ENCODE measurements around the gene STK10. TPM values are rescaled to one million over a fixed set of nuclear protein-coding genes. Genes with fewer than 3 reads are reported as not detected.
A peak's percentile ranks its signal among the peaks of the same experiment; 100 is the strongest.

The STK10 gene
- total and polyA plus RNA-seq, 9 of the 15 experiments (the other 6 are each of a cell fraction or from before 2014, with no cell fraction given) = 0.30 to 6.7 (median 2.4) TPM

DNA sequence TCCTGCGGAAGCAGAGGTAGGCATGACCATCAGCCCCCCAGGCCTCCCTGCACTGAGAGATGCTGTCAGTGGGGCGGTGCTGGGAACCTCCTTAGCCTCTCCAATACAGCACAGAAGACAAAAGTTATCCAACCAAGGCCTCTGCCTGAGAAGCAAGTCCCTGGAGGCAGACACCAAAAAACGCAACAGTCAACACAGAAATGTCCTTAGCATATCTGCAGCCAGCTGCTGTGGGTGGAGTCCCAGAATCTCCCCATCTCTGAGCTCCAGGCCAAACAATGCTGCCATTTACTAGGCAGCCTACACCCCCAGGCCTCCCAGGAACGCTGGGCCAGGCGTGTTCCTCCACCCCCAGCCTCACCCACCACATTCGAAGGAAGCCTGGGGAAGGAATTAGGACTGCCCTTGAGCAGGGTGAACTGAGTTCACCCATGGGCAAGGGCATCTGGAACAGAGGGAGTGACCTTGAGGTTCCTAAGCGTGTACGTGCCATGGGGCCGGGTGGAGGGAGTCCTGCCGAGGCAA lies 43.7 kb downstream of the STK10 start (continued):
- TF ChIP-seq, protein P1, sequence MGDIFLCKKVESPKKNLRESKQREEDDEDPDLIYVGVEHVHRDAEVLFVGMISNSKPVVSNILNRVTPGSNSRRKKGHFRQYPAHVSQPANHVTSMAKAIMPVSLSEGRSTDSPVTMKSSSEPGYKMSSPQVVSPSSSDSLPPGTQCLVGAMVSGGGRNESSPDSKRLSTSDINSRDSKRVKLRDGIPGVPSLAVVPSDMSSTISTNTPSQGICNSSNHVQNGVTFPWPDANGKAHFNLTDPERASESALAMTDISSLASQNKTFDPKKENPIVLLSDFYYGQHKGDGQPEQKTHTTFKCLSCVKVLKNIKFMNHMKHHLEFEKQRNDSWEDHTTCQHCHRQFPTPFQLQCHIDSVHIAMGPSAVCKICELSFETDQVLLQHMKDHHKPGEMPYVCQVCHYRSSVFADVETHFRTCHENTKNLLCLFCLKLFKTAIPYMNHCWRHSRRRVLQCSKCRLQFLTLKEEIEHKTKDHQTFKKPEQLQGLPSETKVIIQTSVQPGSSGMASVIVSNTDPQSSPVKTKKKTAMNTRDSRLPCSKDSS (IDR thresholded peaks at IDR 0.05; ENCODE audit: low read depth, partially characterized antibody) = no peak
- no peak for TF ChIP-seq CHCHD3 (CRISPR knock-in tag; IDR thresholded peaks at IDR 0.05)
- TF ChIP-seq PML (IDR thresholded peaks at IDR 0.05; ENCODE audit: low read length) = no peak
- TF ChIP-seq, protein P2, sequence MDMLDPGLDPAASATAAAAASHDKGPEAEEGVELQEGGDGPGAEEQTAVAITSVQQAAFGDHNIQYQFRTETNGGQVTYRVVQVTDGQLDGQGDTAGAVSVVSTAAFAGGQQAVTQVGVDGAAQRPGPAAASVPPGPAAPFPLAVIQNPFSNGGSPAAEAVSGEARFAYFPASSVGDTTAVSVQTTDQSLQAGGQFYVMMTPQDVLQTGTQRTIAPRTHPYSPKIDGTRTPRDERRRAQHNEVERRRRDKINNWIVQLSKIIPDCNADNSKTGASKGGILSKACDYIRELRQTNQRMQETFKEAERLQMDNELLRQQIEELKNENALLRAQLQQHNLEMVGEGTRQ (CRISPR knock-in tag; IDR thresholded peaks at IDR 0.05) = no peak
- TF ChIP-seq ZNF282 (CRISPR knock-in tag; IDR thresholded peaks at IDR 0.05) = no peak
- no peak for TF ChIP-seq ZNF695 (CRISPR knock-in tag; IDR thresholded peaks at IDR 0.05)
- TF ChIP-seq, protein P3, sequence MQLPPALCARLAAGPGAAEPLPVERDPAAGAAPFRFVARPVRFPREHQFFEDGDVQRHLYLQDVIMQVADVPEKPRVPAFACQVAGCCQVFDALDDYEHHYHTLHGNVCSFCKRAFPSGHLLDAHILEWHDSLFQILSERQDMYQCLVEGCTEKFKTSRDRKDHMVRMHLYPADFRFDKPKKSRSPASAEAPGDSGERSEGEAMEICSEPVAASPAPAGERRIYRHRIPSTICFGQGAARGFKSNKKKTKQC (CRISPR knock-in tag; IDR thresholded peaks at IDR 0.05) = no peak
- no peak for TF ChIP-seq MCM3 (IDR thresholded peaks at IDR 0.05)
- TF ChIP-seq HNRNPLL (IDR thresholded peaks at IDR 0.05; ENCODE audit: low read depth, low read length, poor library complexity, severe bottlenecking) = no peak
- TF ChIP-seq TBP (optimal IDR thresholded peaks at IDR 0.05; ENCODE audit: low read depth, low read length) = peak; percentile 17
- no peak for TF ChIP-seq SIN3A (IDR thresholded peaks at IDR 0.05; ENCODE audit: borderline replicate concordance in 2 of 2, control insufficient read depth in 1 of 2, low read depth in 2 of 2, low read length in 2 of 2)
- TF ChIP-seq ZNF224 (CRISPR knock-in tag; IDR thresholded peaks at IDR 0.05) = no peak
- no peak for TF ChIP-seq ZNF717 (CRISPR knock-in tag; IDR thresholded peaks at IDR 0.05)
- TF ChIP-seq PHTF2 (CRISPR knock-in tag; IDR thresholded peaks at IDR 0.05) = no peak
- no peak for TF ChIP-seq ZSCAN32 (CRISPR knock-in tag; IDR thresholded peaks at IDR 0.05)
- TF ChIP-seq, protein P4, sequence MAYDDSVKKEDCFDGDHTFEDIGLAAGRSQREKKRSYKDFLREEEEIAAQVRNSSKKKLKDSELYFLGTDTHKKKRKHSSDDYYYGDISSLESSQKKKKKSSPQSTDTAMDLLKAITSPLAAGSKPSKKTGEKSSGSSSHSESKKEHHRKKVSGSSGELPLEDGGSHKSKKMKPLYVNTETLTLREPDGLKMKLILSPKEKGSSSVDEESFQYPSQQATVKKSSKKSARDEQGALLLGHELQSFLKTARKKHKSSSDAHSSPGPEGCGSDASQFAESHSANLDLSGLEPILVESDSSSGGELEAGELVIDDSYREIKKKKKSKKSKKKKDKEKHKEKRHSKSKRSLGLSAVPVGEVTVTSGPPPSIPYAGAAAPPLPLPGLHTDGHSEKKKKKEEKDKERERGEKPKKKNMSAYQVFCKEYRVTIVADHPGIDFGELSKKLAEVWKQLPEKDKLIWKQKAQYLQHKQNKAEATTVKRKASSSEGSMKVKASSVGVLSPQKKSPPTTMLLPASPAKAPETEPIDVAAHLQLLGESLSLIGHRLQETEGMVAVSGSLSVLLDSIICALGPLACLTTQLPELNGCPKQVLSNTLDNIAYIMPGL (CRISPR knock-in tag; IDR thresholded peaks at IDR 0.05) = no peak
- TF ChIP-seq, protein P5, sequence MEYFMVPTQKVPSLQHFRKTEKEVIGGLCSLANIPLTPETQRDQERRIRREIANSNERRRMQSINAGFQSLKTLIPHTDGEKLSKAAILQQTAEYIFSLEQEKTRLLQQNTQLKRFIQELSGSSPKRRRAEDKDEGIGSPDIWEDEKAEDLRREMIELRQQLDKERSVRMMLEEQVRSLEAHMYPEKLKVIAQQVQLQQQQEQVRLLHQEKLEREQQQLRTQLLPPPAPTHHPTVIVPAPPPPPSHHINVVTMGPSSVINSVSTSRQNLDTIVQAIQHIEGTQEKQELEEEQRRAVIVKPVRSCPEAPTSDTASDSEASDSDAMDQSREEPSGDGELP (CRISPR knock-in tag; IDR thresholded peaks at IDR 0.05; ENCODE audit: borderline replicate concordance) = peak; percentile 95
- no peak for TF ChIP-seq EWSR1 (IDR thresholded peaks at IDR 0.05; ENCODE audit: borderline replicate concordance, low read depth, partially characterized antibody)
- TF ChIP-seq U2AF2 (optimal IDR thresholded peaks at IDR 0.05; ENCODE audit: low read depth, low read length) = no peak
- no peak for TF ChIP-seq ZNF707 (CRISPR knock-in tag; conservative IDR thresholded peaks at IDR 0.05)
- TF ChIP-seq, protein P6, sequence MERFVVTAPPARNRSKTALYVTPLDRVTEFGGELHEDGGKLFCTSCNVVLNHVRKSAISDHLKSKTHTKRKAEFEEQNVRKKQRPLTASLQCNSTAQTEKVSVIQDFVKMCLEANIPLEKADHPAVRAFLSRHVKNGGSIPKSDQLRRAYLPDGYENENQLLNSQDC (CRISPR knock-in tag; IDR thresholded peaks at IDR 0.05) = no peak
- TF ChIP-seq BCOR (IDR thresholded peaks at IDR 0.05) = peak; percentile 17; the same call in 1 of the 2 replicates
- peak; percentile 72 for TF ChIP-seq NFRKB (IDR thresholded peaks at IDR 0.05; ENCODE audit: low read depth)
- no peak for TF ChIP-seq HCFC1 (IDR thresholded peaks at IDR 0.05; ENCODE audit: low read depth, low read length)
